ENCODE measurements around the gene GPATCH8. TPM values are rescaled to one million over a fixed set of nuclear protein-coding genes. Genes with fewer than 3 reads are reported as not detected.
"Not testable (repeated sequence)": the region's sequence is repeated elsewhere in the genome, so short reads cannot be mapped to it uniquely, and the experiment has no call there.

GPATCH8 gene
- total RNA-seq, 1 donor from 2014 or later = 49.6 TPM

- intact Hi-C loops (cut with micrococcal nuclease); H3K27ac Mint-ChIP-seq; H3K9me3 Mint-ChIP-seq; H3K27me3 Mint-ChIP-seq (ENCODE audit: low read depth); H3K4me3 Mint-ChIP-seq (ENCODE audit: low read depth); DNase-seq (ENCODE audit: low spot score); H3K36me3 Mint-ChIP-seq (ENCODE audit: low read depth); H3K4me1 Mint-ChIP-seq (ENCODE audit: low read depth): not testable (repeated sequence)
Measured at GRCh38 chr17:44511241-44512134, 8.3 kb upstream of the GPATCH8 start.

DNA sequence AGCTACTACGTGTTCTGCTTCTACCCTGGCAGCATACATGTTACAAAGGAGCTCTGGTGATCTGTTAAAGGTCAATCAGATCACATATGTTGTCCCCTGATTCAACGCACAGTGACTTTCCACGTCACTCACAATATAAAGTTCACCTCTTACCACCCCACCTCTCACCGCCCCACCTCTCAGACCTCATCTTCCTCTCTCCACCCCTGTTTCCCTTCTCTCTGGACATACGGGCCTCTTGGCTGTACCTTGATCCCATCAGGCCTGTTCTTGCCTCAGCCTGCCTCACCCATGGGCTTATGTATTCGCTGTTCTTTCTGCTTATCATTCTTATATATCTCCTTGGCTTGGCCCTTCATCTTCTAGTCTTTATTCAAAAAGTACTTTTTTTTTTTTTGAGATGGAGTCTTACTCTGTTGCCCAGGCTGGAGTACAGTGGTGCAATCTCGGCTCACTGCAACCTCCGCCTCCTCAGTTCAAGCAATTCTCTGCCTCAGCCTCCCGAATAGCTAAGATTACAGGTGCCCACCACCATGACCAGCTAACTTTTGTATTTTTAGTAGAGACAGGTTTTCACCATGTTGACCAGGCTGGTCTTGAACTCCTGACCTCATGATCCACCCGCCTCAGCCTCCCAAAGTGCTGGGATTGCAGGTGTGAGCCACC lies 3.9 kb upstream of the GPATCH8 start:
- H3K27ac Mint-ChIP-seq; intact Hi-C loops (cut with micrococcal nuclease); H3K9me3 Mint-ChIP-seq; H3K4me1 Mint-ChIP-seq (ENCODE audit: low read depth); H3K36me3 Mint-ChIP-seq (ENCODE audit: low read depth); H3K27me3 Mint-ChIP-seq (ENCODE audit: low read depth); H3K4me3 Mint-ChIP-seq (ENCODE audit: low read depth); DNase-seq (ENCODE audit: low spot score): not testable (repeated sequence)

DNA sequence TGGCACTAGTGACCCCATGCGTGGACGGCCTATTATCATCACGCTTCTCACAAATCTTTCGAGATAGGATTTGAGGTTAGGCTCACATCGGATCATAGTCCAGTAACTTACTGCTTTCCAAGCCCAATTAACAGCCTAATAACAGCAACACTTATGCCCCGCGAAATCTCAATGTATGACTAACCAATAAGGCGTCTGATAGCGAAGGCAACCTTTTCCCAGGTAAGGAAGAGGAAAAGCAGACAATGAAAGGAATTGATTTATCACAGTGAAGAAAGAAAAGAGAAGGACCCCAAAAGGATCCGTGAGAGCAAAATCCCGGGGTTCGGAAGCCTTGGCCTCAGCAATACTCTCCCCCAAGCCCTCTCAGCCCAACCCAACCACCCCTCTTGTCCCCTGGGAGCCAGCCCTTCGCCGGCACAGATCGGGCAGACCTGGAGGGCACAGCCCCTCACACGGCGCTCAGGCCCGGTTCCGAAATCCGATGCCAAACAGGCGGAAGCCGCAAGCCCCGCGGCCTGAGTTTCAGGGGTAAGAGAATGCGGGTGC lies 534 bp downstream of the GPATCH8 start:
- Mint-ChIP-seq H3K9me3 (no peaks in the 10 kb centered on the region), H3K36me3 (ENCODE audit: low read depth) (peaks cover 9% of the 10 kb centered on the region), H3K4me3 (ENCODE audit: low read depth) (peak overlapping the region; percentile 99), H3K27ac (peak overlapping the region; percentile 97), H3K4me1 (ENCODE audit: low read depth) (peaks cover 19% of the 10 kb centered on the region), H3K27me3 (ENCODE audit: low read depth) (no peaks in the 10 kb centered on the region)
- DNase-seq (ENCODE audit: low spot score) = no peak
- intact Hi-C loops (cut with micrococcal nuclease) = loop anchor here (5.0 kb wide), 1 partner anchor 100 kb away; no protein-coding TSS in a partner anchor

DNA sequence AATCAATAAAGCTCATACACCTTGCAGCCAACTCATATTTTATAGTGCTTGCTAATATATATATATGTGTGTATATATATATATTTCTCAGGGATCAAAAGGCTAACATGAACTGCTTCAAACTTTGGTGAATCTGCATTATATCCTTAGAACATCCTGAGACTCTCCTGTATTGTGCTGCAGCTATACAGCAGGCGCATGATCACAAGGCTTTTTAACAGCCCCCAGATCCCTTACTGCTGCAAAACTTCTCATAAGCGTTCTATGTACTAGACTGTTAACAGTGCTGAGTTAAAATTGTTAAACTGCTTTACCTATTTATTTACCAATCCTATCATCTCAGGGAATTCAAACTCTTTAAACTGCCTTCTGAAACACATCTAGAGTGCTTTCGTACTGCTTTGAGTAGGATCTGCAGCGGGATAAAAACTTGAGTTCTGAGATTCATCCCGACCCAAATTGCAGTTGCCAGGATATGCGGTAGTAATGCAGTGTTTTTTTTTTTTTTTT lies 1.3 kb downstream of the GPATCH8 start:
- Mint-ChIP-seq H3K9me3 (no peaks in the 10 kb centered on the region), H3K4me3 (ENCODE audit: low read depth) (peak overlapping the region; percentile 99), H3K27me3 (ENCODE audit: low read depth) (no peaks in the 10 kb centered on the region), H3K4me1 (ENCODE audit: low read depth) (peaks cover 19% of the 10 kb centered on the region), H3K36me3 (ENCODE audit: low read depth) (peaks cover 9% of the 10 kb centered on the region), H3K27ac (peak overlapping the region; percentile 97)
- intact Hi-C loops (cut with micrococcal nuclease) = loop anchor here (5.0 kb wide), 1 partner anchor 100 kb away; no protein-coding TSS in a partner anchor
- no peak for DNase-seq (ENCODE audit: low spot score)

GRCh38 chr17:44499722-44500121 lies 3.5 kb downstream of the GPATCH8 start:
- intact Hi-C loops (cut with micrococcal nuclease) = loop anchor here (5.0 kb wide), 1 partner anchor 97 kb away; no protein-coding TSS in a partner anchor
- H3K4me3 Mint-ChIP-seq (ENCODE audit: low read depth) = no peak overlapping the region

DNA sequence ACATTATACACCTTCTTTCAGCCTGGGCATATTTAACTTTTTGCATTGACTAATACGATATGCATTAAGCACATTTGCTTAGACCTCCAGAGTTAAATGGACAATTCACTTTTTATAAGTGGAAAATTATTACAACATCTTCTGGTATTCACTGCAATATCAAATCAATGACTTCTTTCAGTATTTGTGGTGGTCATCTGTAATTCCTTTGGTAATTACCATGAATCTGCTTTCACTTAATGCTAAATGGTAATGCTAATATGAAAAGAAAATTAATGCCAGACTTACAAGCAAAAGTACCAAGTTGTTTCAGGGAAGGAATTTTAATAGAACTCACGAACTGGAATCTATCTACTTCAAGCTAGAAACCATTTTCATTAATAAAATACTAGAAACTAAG lies 6.4 kb downstream of the GPATCH8 start:
- intact Hi-C loops (cut with micrococcal nuclease) = no loop called here
- peaks cover 15% of the 10 kb centered on the region for H3K36me3 Mint-ChIP-seq (ENCODE audit: low read depth)
- H3K27me3 Mint-ChIP-seq (ENCODE audit: low read depth) = no peaks in the 10 kb centered on the region
- peaks cover 21% of the 10 kb centered on the region for H3K4me1 Mint-ChIP-seq (ENCODE audit: low read depth)
- no peak overlapping the region for H3K27ac Mint-ChIP-seq
- no peak overlapping the region for H3K4me3 Mint-ChIP-seq (ENCODE audit: low read depth)
- H3K9me3 Mint-ChIP-seq = no peaks in the 10 kb centered on the region
- no peak for DNase-seq (ENCODE audit: low spot score)

More at GRCh38 chr17:44499722-44500121, 3.5 kb downstream of the GPATCH8 start:
- Mint-ChIP-seq H3K27ac (no peak overlapping the region), H3K9me3 (no peaks in the 10 kb centered on the region), H3K4me1 (ENCODE audit: low read depth) (peaks cover 19% of the 10 kb centered on the region), H3K27me3 (ENCODE audit: low read depth) (no peaks in the 10 kb centered on the region), H3K36me3 (ENCODE audit: low read depth) (peaks cover 9% of the 10 kb centered on the region)
- DNase-seq (ENCODE audit: low spot score) = no peak

DNA sequence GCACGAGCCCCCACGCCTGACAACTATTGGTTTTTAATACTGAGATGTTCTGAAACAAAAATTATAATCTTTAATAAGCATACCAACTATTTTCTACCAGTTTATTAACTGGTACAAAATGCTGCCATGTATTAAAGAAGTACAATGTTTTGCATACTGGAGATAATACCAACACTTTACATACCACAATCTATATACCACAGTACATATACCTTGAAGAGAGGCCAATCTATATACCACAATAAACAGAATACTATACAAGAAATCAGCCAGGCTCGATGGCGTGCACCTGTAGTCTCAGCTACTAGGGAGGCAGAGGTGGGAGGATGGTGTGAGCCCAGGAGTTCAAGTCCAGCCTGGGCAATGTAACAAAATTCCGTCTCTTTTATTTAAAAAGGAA lies 9.9 kb downstream of the GPATCH8 start:
- intact Hi-C loops (cut with micrococcal nuclease) = no loop called here

GRCh38 chr17:44492706-44493272 lies 10.4 kb downstream of the GPATCH8 start:
- DNase-seq (ENCODE audit: low spot score) = no peak
- H3K9me3 Mint-ChIP-seq = no peaks in the 10 kb centered on the region
- no peak overlapping the region for H3K4me3 Mint-ChIP-seq (ENCODE audit: low read depth)
- peaks cover 27% of the 10 kb centered on the region for H3K36me3 Mint-ChIP-seq (ENCODE audit: low read depth)
- intact Hi-C loops (cut with micrococcal nuclease) = no loop called here
- H3K4me1 Mint-ChIP-seq (ENCODE audit: low read depth) = peaks cover 5% of the 10 kb centered on the region
- H3K27me3 Mint-ChIP-seq (ENCODE audit: low read depth) = no peaks in the 10 kb centered on the region
- no peak overlapping the region for H3K27ac Mint-ChIP-seq

More for the DNA sequence above, 9.9 kb downstream of the GPATCH8 start:
- peaks cover 7% of the 10 kb centered on the region for H3K4me1 Mint-ChIP-seq (ENCODE audit: low read depth)
- no peak overlapping the region for H3K4me3 Mint-ChIP-seq (ENCODE audit: low read depth)
- H3K27ac Mint-ChIP-seq = no peak overlapping the region
- no peaks in the 10 kb centered on the region for H3K27me3 Mint-ChIP-seq (ENCODE audit: low read depth)
- no peak for DNase-seq (ENCODE audit: low spot score)
- H3K36me3 Mint-ChIP-seq (ENCODE audit: low read depth) = peaks cover 30% of the 10 kb centered on the region
- no peaks in the 10 kb centered on the region for H3K9me3 Mint-ChIP-seq

GRCh38 chr17:44489581-44489980 lies 13.6 kb downstream of the GPATCH8 start:
- no peak for DNase-seq (ENCODE audit: low spot score)
- Mint-ChIP-seq H3K4me1 (ENCODE audit: low read depth) (peaks cover 9% of the 10 kb centered on the region), H3K27me3 (ENCODE audit: low read depth) (no peaks in the 10 kb centered on the region), H3K27ac (no peak overlapping the region), H3K36me3 (ENCODE audit: low read depth) (peaks cover 30% of the 10 kb centered on the region), H3K4me3 (ENCODE audit: low read depth) (no peak overlapping the region), H3K9me3 (no peaks in the 10 kb centered on the region)
- intact Hi-C loops (cut with micrococcal nuclease) = no loop called here

DNA sequence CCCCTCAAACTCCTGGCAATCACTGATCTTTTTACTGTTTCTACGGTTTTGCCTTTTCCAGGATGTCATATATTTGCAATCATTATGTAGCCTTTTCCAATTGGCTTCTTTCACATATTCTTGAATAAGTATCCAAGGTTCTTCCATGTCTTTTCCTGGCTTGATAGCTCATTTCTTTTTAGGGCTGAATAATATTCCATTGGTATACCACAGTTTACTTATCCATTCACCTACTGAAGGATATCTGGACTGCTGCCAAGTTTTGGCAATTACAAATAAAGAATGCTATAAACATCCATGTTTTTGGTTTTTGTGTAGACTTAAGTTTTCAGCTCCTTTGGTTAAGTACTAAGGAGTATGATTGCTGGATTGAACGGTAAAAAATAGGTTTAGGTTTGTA lies 16.0 kb downstream of the GPATCH8 start:
- H3K4me1 Mint-ChIP-seq (ENCODE audit: low read depth) = peaks cover 5% of the 10 kb centered on the region
- H3K4me3 Mint-ChIP-seq (ENCODE audit: low read depth) = no peak overlapping the region
- intact Hi-C loops (cut with micrococcal nuclease) = no loop called here
- no peaks in the 10 kb centered on the region for H3K9me3 Mint-ChIP-seq
- no peak overlapping the region for H3K27ac Mint-ChIP-seq
- H3K27me3 Mint-ChIP-seq (ENCODE audit: low read depth) = no peaks in the 10 kb centered on the region
- DNase-seq (ENCODE audit: low spot score) = no peak
- peaks cover 25% of the 10 kb centered on the region for H3K36me3 Mint-ChIP-seq (ENCODE audit: low read depth)

GRCh38 chr17:44473367-44473766 lies 29.8 kb downstream of the GPATCH8 start:
- Mint-ChIP-seq H3K9me3 (no peaks in the 10 kb centered on the region), H3K27ac (no peak overlapping the region), H3K27me3 (ENCODE audit: low read depth) (no peaks in the 10 kb centered on the region), H3K4me3 (ENCODE audit: low read depth) (no peak overlapping the region), H3K4me1 (ENCODE audit: low read depth) (no peaks in the 10 kb centered on the region), H3K36me3 (ENCODE audit: low read depth) (peaks cover 11% of the 10 kb centered on the region)
- no peak for DNase-seq (ENCODE audit: low spot score)
- intact Hi-C loops (cut with micrococcal nuclease) = no loop called here

GRCh38 chr17:44469676-44470075 lies 33.5 kb downstream of the GPATCH8 start:
- no peak for DNase-seq (ENCODE audit: low spot score)
- Mint-ChIP-seq H3K4me3 (ENCODE audit: low read depth) (no peak overlapping the region), H3K9me3 (no peaks in the 10 kb centered on the region), H3K27ac (no peak overlapping the region), H3K27me3 (ENCODE audit: low read depth) (no peaks in the 10 kb centered on the region), H3K4me1 (ENCODE audit: low read depth) (peaks cover 7% of the 10 kb centered on the region), H3K36me3 (ENCODE audit: low read depth) (peaks cover 22% of the 10 kb centered on the region)
- intact Hi-C loops (cut with micrococcal nuclease) = no loop called here
